Aortic smooth muscle cell (primary cell): ENCODE results near the gene PTGS2. TPM values are rescaled to one million over a fixed set of nuclear protein-coding genes. Genes with fewer than 3 reads are reported as not detected.

Source experiments
- total RNA-seq: library from RNA; depleted of rRNA; stranded (reverse); fragments of >200 nt; gene quantifications from 2 replicates; pipeline ENCODE4 v1.2.3, GENCODE V29; 2014

Gene PTGS2
- total RNA-seq, result 32.6 and 181 TPM in 2 replicates

GRCh38 chr1:186680245-186681061, at the start of gene PTGS2:
Gene PTGS2 (minus strand): TSS chr1:186680423. CDS start chr1:186680290, 133 bp downstream.

Other genes starting within 250 kb of the PTGS2 start
- 0.06 TPM in 1 of 2 replicates, not detected in the other for gene PDC, start 219.3 kb downstream of the PTGS2 start, total RNA-seq
- 97.8 and 130 TPM in 2 replicates for gene PLA2G4A, start 148.5 kb upstream of the PTGS2 start, total RNA-seq